DMS114 treated with DMSO at 0.1 percent for 48 hours (cell line): ENCODE data around the gene TIMM21.

Source experiments
- DNase-seq: peaks from one replicate; lab custom pipeline; 2025; ENCODE audit not compliant: unreplicated experiment; lab: John Stamatoyannopoulos, UW

Gene TIMM21

DNA sequence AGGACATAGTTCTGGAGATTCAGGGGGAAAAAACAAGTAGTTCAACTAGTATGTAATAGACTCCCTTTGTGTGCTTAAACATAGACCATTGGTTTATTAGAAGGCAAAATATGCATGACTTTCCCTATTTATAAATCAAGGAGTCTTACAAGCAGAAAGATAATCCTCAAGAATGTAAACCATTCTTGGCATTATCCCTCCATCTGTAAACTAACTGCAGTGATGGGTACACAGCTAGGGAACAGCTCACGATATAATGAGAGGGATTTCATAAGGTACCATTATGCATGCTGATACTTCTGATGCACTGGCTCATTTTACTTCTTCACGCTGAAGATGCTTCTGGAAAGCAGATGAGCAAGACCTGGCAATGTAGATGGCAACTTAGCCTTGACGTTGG, 1.6 kb upstream of the TIMM21 start:
- DNase-seq, result no peak

DNA sequence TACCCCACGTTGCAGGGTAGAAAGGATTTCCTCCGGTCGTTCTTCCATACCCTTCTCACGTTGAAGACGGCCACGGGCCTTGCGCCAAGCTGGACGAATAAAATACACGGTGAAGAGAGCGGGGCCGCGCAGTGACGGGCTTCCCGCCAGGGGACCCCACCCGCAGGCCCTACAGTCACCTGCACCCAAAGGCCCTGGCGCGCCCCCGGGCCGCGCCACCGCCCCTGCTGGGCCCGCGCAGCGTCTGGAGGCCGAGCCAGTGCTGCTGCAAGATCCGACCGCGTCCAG, 888 bp upstream of the TIMM21 start:
- DNase-seq, result no peak

DNA sequence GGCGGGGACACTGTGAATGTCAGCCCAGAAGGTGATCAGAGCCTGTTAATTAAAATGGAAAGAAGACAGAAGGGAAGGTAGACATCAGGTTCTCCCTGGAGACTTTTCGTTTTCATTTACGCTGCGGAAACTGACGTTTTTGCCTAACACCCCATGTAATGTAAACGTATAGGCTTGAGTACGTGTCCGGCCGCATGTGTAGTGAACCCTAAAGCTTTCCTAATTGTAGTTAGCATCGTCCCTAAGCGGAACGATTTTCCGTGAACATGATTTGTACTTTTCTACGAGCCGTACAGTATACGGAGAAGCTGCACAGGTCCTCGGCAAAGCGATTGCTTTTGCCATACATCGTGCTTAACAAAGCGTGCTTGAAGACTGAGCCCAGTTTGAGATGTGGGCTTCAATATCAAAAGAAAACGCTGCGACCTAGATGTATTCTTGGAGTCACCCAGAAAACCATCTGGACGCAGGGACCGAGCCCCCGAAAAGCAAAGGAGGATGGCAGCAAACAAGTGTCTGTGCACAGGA, 284 bp downstream of the TIMM21 start:
- DNase-seq, result no peak

DNA sequence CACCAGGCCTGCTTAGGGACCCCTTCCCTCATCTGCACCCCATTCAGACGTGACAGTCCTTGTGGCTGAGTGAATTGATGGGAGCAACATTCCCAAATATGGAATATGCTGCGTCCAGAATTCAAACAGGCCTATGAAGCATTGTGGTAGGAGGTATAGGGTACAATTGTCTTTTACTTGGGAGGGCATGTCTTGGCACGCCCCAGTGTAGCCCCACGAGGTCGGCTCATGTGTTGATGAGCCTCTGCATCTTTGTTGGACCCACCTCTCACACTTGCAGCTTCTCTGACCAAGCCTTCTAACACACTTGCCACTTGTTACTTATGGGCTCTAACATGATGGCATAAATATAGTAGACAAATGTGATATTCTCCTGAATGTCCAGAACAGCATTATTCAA, 1.6 kb downstream of the TIMM21 start:
- DNase-seq, result no peak

DNA sequence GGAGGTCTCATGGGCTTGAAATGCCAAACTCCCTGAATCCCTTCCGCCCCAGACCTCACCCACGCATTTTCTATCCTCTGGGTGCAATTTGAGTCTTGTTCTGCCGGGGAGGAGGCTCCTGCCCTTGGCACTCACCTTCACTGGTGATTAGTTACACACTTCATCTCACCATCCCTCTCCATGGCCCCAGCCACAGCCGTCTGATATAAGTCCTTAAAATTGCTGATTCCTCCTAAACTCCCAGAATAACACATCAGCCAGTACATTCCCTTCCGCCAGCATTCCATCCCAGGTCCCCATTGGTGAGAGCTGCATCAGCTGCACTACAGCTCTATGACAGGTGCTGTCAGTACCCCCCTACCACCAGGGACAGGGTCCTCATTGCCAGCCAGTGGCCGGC, 3.9 kb downstream of the TIMM21 start:
- no peak for DNase-seq

DNA sequence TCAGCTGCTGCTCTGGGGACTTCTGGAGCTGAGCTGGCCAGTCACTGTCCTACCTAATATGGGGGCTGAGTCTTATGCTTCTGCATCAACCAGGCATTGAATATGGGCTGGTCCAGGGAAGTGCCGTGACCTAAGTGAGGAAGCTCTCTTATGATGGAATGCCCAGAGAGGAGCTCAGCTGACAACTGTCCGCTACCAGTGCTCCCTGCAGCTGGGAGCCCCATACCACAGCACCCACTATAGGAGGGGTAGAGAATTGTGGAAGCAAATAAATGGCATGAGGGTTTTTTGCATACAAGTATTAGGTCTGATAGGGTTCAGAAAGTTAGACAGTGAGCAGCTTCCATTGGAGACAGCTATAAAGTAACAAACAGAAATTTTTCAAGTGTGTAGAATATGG, 4.5 kb downstream of the TIMM21 start:
- DNase-seq, result no peak

DNA sequence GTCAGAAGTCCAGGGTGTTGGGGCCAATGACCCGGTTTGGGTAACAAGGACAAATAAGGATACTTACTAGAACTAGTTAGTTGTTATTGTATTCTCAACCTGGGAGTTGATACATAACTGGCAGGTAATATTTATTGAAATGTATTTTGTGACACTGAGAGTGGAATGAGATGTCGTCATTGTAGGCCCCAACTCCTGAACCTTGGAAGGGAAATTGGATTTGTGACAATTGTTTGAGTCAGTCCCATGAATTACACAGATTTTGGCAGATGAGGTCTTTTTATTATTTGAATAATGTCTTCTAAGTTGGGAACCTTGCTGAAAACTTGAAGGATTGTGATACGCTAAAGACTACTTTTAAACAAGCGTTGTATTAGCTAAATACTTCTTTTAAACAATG, 5.1 kb downstream of the TIMM21 start:
- no peak for DNase-seq

DNA sequence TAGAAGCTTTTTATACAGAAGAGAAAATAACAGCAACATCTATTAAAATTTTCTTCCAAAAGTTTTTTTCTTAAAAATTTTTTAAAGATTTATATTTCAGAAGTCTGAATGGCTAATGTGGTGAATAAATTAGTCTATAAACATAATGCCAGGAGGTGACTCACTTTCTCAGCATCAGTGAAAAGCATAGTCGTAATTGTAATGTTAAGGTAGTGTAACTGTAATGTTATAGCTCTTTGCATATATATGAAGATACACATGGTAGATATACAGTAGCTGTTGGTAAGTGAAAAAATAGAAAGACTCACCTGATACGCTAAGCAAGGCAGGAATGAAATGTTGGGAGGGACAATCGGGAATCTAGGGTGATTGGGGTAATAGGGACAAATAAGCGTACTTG, 5.5 kb downstream of the TIMM21 start:
- DNase-seq, result no peak

DNA sequence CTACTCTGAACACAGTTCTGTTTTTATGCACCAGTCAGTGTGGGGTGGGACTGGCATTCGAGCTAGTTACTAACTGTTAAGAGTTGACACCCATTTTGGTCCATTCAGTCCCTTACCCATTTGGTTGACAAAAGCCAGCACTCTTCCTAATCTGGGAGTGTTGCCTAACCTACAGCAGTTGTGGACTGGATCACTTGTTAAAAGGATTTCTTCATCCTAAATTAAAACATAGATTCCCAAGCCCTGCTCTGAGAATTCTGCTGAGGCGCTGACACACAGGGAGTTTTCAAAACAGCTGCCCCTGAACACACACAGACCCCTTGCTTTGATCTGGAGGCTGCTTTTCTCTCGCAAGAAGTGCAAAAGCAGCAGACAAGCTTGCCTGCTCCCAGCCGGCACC, 6.4 kb downstream of the TIMM21 start:
- no peak for DNase-seq

DNA sequence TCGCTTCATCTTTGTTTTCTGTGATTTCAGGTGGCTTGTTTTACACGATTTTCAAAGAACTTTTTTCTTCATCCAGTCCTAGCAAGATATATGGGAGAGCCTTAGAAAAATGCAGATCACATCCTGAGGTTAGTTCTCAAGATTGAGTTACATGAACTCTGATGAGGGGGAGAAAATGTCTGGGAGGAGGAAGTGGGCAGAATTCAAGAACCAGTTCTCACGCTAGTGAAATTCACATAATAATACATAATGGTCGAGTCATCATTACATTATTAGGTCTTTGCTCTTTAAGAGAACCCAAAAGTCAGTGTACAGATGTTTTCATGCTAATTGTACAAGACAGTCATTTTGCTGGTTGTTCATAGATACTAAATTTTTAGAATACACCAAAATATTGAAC, 7.0 kb downstream of the TIMM21 start:
- no peak for DNase-seq

DNA sequence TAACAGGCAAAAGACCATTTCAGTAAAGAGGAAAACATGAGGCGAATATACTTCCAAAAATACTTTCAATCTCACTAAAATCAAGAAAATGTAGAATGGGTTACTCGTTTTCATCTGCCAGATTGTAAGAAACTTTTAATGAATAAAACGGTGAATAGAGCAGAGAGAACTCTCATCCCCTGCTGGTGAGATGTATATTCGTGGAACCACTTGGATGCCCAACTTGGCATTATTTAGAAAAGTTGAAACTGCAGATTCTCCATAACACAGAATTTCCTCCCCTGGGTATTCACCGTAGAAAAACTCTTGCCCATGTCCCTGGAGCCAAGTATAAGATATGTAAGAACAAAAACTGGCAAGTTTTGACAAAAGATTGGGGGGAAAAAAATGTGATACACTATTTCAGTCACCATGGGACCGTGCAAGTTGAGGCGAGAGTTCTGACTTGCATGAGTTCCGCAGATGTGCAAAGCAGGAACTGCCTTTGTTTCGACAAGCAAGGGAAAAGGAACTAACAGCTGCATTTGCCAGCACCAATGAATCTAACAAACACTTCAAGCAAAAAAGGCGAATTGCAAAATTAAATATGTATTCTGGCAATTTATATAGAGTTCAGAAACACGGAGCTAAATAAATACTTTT, 14.8 kb downstream of the TIMM21 start:
- no peak for DNase-seq

DNA sequence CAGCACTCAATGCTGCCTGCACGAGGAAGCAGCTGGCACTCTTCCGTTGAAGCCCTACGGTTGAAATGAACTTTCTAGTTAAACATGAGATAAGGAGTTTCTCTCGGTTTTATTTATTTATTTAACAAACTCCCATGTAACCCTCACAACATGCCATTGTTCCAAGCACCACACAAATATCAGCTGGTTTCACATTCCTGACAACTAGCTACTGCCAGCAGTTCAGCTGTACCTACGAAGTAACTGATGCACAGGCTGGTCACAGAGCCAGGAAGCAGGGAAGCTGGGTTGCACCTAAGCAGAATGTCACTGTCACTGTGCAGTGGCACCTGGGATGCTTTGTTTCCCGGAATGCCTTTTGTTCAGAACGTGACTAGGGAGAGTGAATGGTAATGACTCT, 18.1 kb downstream of the TIMM21 start:
- no peak for DNase-seq

DNA sequence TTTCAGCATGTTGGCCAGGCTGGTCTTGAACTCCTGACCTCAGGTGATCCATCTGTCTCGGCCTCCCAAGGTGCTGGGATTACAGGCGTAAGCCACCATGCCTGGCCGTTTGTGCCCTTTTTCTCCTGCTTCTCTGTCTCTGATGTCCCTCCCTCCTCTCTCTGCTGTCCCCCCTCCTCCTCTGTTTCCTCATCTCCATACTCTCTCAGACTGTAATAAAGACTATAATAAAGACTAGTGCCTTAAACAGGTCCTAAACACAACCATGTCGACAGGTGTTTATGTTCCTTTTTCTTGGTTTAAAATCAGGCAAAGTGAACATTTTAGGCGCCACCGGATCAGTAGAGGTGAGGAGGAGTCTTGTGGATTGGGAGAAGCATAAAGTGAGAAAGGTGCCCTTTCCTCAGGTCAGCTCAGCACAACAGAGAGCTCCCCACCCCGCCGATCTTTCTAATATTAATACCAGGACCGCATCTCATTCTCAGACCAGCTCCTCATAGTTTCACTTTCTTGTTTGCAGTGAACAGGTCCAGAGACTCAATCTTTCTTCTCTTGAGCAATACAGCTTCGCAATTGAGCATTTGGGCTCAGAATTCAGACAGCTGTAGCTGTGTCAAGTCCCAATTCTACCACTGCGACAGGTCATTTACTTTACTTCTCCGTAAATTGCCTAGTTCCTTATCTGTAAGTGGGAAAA, 23.7 kb downstream of the TIMM21 start:
- no peak for DNase-seq

DNA sequence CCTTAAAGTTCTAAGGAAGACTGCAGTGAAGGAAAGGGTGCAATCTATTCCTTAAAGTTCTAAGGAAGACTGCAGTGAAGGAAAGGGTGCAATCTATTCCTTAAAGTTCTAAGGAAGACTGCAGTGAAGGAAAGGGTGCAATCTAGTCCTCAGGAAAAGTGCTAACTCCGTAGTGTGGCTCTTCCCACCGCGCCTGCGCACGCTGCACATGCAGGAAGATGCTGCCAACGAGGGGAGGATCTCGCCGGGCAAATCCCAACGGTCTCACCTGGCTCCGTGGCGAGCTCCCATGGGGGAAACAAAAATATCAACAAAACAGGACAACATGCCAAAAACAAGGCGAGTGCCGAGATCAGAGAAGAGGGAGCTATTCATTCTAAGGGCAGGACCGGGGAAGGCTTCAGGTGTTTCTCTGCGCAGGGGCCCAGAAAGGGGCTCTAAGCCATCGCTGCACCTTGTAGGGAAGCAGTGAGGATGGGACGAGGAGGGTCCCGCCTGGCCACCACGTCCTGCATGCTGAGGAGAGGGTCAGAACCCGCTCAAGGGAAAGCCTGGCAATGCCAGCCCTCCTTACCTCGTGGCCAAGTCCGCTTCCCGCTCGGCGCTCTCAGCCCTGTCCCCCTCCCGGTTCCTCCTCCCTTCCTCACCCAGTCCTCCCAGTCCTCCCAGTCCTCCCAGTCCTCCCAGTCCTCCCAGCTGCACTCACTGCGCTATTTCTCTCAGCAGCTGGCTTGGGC, 24.5 kb downstream of the TIMM21 start:
- no peak for DNase-seq

DNA sequence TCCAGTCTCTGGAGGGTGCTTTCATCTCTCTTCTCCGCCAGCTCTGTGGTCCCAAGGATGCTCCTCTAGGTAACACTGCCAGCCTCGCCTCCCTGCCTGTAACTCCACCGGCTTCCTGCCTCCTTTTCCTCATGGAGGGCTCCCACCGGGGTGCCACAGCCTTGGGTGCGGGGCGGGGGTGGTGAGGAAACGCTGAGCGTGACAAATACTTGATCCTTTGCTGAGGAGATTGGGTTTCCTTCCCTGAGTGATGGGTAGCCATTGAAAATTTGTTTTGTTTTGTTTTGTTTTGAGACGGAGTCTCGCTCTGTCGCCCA, 25.1 kb downstream of the TIMM21 start:
- no peak for DNase-seq

DNA sequence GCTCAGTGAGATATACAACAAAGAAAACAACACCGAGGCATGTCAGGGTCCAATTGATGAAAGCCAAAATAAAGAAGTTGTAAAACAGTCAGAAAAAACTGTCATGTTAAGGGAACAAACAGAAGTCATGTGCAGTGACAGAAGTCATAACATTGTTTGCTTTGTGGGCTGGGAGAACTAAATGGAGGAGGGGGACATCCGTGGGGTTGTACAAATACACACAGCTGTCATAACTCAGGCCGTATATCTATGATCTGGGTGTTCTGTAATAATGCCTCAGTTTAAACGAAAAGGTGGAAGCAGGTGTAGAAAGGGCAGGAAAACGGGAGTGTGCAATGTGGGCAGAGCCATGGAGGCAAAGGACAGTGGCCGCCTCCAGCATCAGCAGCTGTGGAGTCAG, 27.3 kb downstream of the TIMM21 start:
- no peak for DNase-seq

DNA sequence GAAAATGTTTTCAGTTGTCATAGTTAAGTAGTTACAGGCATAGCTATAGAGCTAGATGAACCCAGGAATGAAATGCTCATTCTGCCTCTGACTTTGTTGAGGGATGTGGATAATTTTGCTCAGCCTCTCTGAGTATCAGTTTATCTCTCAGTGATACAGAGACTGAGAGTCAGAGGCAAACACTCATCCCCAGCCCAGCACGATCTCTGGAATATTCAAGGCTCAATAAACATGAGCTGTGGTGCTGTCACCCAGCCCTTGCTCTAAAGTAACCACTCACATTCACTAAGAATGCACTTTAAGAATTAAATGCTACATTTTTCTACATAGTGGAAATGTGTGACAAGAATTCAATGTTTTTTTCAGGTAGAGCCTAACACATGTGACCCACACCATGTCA, 30.6 kb downstream of the TIMM21 start:
- DNase-seq, result no peak

DNA sequence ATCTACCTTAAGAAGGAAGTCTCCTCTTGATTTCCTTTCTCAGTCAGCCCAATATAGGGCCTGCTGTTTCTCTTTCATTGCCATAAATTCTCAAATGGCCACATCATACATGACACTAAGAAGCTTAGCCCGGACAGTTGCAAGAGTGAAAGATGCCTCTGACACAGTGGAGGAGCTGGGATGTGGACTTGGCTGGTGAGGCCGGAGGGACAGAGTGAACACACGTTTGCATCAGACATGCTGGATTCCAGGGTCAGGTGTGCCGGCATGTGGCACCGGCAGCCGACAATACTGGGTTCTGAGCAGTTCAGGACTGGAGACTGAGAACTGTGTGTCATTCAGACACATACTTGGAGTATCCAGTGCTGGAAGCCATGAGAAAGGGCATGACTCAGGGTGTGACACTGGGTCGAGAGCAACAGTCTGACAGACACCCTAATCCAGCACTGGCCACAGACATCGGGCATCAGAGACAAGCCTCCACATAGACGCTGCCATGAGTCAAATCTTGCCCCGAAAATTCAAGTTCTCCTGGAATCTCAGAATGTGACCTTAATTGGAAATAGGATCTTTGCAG, 31.4 kb downstream of the TIMM21 start:
- no peak for DNase-seq

DNA sequence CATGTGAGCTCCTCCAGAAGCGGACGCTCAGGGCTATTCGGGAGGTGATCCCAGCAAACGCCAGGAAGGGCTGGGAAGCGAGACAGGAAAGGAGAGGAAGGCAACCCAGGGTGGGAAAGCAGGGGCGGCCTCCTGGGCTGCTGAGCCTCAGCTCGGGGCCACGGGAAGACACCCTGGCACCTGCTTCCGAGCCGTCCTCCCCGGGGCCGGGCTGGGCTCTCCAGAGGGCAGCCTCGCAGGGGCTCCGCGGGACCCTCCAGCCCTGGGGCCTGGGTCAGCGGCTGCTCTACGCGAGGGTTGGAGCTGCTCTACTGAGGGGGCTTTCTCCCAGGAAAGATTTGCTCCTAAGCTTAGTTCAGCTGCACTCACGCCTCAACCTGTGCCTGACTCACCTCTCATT, 34.0 kb downstream of the TIMM21 start:
- no peak for DNase-seq

DNA sequence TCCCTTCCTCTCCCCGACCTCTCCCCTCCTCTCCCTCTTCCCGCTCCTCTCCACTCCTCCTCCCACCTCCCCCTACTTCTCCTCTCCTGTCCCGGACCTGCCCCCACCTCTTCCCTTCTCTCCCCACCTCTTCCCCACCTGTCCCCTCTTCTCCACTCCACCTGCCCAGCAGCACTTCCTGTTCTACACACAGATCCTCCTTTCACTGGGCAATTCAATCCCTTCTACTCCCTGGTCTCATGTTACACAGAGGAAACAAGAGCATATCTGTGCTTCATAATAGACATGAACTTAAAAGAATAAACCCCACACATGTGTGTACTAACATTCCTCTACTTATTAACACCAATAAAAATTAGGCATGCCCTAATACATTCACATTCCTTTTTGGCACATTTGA, 34.8 kb downstream of the TIMM21 start:
- DNase-seq, result no peak

DNA sequence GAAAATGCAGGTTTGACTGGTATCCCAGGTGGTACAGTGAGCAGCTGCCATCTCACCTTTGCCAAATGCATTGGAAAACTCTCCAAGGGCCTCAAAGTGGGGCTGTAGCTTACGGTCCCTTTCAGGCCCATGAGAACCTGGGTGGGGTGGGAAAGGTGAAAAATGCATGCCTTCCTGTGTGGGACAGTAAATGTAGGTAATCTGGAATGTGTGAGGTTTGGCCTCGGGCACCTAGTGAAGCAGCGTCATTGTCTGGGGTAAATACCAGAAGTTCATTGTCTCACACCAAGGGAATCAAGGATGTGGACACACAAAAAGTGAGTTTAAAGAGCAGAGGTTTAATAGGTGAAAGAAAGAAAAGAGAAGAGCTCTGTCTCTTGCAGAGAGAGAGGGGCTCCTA, 36.6 kb downstream of the TIMM21 start:
- DNase-seq, result no peak

DNA sequence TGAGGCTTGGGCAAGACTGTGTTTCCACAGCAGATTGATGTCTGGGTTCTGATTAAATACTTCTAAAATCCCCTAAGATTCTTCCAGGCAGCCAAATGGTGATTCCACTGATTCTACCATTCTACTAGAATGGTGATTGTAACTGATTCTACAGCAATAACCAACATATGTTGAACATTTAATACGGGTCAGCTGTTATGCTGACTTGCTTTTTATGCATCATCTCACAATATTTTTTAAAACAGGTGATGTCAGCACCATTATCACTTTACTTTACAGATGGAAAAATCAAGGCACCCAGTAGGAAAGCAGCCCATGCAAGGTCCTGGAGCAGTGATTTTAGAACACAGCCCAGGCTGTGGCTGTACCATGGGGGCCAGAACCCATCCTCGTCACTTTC, 37.5 kb downstream of the TIMM21 start:
- DNase-seq, result no peak
